Stimulated activated CD8-positive, alpha-beta memory T cell treated with anti-CD3 and anti-CD28 coated beads, Interleukin-4, amount 100 ng/mL, for 24 hours (primary cell): Measurements from ENCODE around the gene WDPCP.
"Not testable (repeated sequence)": the region's sequence is repeated elsewhere in the genome, so short reads cannot be mapped to it uniquely, and the experiment has no call there.

Experiments used
- DNase-seq: peaks from one replicate; pipeline ENCODE4 v3.0.0-alpha.2; 2020; ENCODE audit warnings: low read depth

WDPCP gene

GRCh38 chr2:63347361-63347760 is 240.9 kb downstream of the WDPCP start:
- no peak for DNase-seq

- no peak for DNase-seq
Observed at GRCh38 chr2:63346411-63346810, 241.9 kb downstream of the WDPCP start.

GRCh38 chr2:63345285-63345633 is 243.0 kb downstream of the WDPCP start:
- no peak for DNase-seq

GRCh38 chr2:63344575-63345284 is 243.5 kb downstream of the WDPCP start:
- DNase-seq: no peak

GRCh38 chr2:63343397-63344109 is 244.7 kb downstream of the WDPCP start:
- no peak for DNase-seq

- DNase-seq: no peak
Observed at GRCh38 chr2:63340443-63340842, 247.8 kb downstream of the WDPCP start.

GRCh38 chr2:63334910-63335309 is 253.4 kb downstream of the WDPCP start:
- DNase-seq: no peak

GRCh38 chr2:63326473-63326872 is 261.8 kb downstream of the WDPCP start:
- DNase-seq: no peak

- not testable (repeated sequence) for DNase-seq
Observed at GRCh38 chr2:63323662-63324061, 264.6 kb downstream of the WDPCP start.

GRCh38 chr2:63321973-63322372 is 266.3 kb downstream of the WDPCP start:
- DNase-seq: not testable (repeated sequence)

GRCh38 chr2:63320669-63321068 is 267.6 kb downstream of the WDPCP start:
- DNase-seq: no peak

- DNase-seq: no peak
Observed at GRCh38 chr2:63310614-63311013, 277.7 kb downstream of the WDPCP start.

GRCh38 chr2:63301481-63301880 is 286.8 kb downstream of the WDPCP start:
- DNase-seq: no peak

- no peak for DNase-seq
Observed at GRCh38 chr2:63300835-63301234, 287.4 kb downstream of the WDPCP start.

- DNase-seq: no peak
Observed at GRCh38 chr2:63287956-63288355, 300.3 kb downstream of the WDPCP start.

GRCh38 chr2:63286520-63286919 is 301.8 kb downstream of the WDPCP start:
- not testable (repeated sequence) for DNase-seq

GRCh38 chr2:63283273-63283672 is 305.0 kb downstream of the WDPCP start:
- DNase-seq: no peak

- no peak for DNase-seq
Observed at GRCh38 chr2:63272560-63272959, 315.7 kb downstream of the WDPCP start.

GRCh38 chr2:63270717-63271116 is 317.6 kb downstream of the WDPCP start:
- DNase-seq: no peak

- DNase-seq: no peak
Observed at GRCh38 chr2:63268946-63269345, 319.3 kb downstream of the WDPCP start.

GRCh38 chr2:63261137-63261621 is 327.1 kb downstream of the WDPCP start:
- no peak for DNase-seq

GRCh38 chr2:63257473-63257872 is 330.8 kb downstream of the WDPCP start:
- DNase-seq: no peak

GRCh38 chr2:63249161-63249560 is 339.1 kb downstream of the WDPCP start:
- DNase-seq: no peak

GRCh38 chr2:63242747-63243146 is 345.5 kb downstream of the WDPCP start:
- DNase-seq: no peak
